Measurements from ENCODE around the gene UBA52. TPM values are rescaled to one million over a fixed set of nuclear protein-coding genes. Genes with fewer than 3 reads are reported as not detected.

Gene UBA52
- total RNA-seq, 1 experiment from 2014 or later = 1,276 TPM

DNA sequence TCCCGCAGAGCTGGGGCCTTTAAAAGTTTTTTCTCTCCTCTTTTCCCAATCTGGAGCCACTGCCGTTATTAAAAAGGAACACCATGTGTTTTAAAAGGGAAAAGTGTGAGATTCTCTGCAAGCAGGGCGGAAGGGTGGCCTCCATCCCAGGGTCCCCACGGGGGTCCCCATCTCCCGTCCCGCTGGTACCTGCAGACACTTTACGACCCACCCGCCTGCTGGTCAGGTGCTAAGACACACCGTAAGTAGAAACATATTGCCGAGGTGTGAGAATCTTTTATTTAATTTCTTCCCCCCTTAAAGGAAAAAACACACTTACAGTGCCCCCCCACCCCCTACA is 33.1 kb downstream of the UBA52 start:
- no peak for TF ChIP-seq CTCF (IDR thresholded peaks at IDR 0.05; ENCODE audit: insufficient read depth in 1 of 2, low read depth in 1 of 2, low read length in 1 of 2, severe bottlenecking in 1 of 2, unreplicated experiment in 1 of 2)
- intact Hi-C loops (cut with micrococcal nuclease; ENCODE audit: unreplicated experiment) = no loop called here
- Mint-ChIP-seq H3K9me3 (ENCODE audit: unreplicated experiment) (no peaks in the 10 kb centered on the region), H3K27ac (ENCODE audit: unreplicated experiment) (no peak overlapping the region), H3K36me3 (ENCODE audit: insufficient read depth, unreplicated experiment) (no peaks in the 10 kb centered on the region), H3K4me3 (ENCODE audit: unreplicated experiment) (no peak overlapping the region), H3K27me3 (ENCODE audit: insufficient read depth, unreplicated experiment) (peaks cover 25% of the 10 kb centered on the region), H3K4me1 (ENCODE audit: low read depth, unreplicated experiment) (peaks cover 9% of the 10 kb centered on the region)
- ChIA-PET CTCF (no interaction called here), POLR2A (no interaction called here)
- peaks cover 11% of the 10 kb centered on the region for H3K4me1 ChIP-seq
- H3K9me3 ChIP-seq = no peaks in the 10 kb centered on the region
- H3K4me3 ChIP-seq (ENCODE audit: low read depth, low read length) = no peak overlapping the region
- no peaks in the 10 kb centered on the region for H3K36me3 ChIP-seq (ENCODE audit: control insufficient read depth, insufficient read depth, low read length)
- peaks cover 6% of the 10 kb centered on the region for H3K27me3 ChIP-seq (replicated peaks; ENCODE audit: control insufficient read depth, insufficient read depth, low read length)
- no peak for DNase-seq
- BruUV-seq (replicated peaks) = no TSS peak

GRCh38 chr19:18605196-18605545 is 33.5 kb downstream of the UBA52 start:
- no TSS peak for BruUV-seq (replicated peaks)
- no peak for TF ChIP-seq CTCF (IDR thresholded peaks at IDR 0.05; ENCODE audit: insufficient read depth in 1 of 2, low read depth in 1 of 2, low read length in 1 of 2, severe bottlenecking in 1 of 2, unreplicated experiment in 1 of 2)
- H3K4me1 Mint-ChIP-seq (ENCODE audit: low read depth, unreplicated experiment) = peaks cover 9% of the 10 kb centered on the region
- H3K36me3 ChIP-seq (ENCODE audit: control insufficient read depth, insufficient read depth, low read length) = no peaks in the 10 kb centered on the region
- H3K27me3 ChIP-seq (replicated peaks; ENCODE audit: control insufficient read depth, insufficient read depth, low read length) = peaks cover 6% of the 10 kb centered on the region
- no peak overlapping the region for H3K27ac Mint-ChIP-seq (ENCODE audit: unreplicated experiment)
- ChIA-PET CTCF (no interaction called here), POLR2A (no interaction called here)
- no peaks in the 10 kb centered on the region for H3K36me3 Mint-ChIP-seq (ENCODE audit: insufficient read depth, unreplicated experiment)
- DNase-seq = no peak
- H3K27me3 Mint-ChIP-seq (ENCODE audit: insufficient read depth, unreplicated experiment) = peaks cover 25% of the 10 kb centered on the region
- peak overlapping the region; percentile 59 for H3K4me3 Mint-ChIP-seq (ENCODE audit: unreplicated experiment)
- intact Hi-C loops (cut with micrococcal nuclease; ENCODE audit: unreplicated experiment) = no loop called here
- H3K4me3 ChIP-seq (ENCODE audit: low read depth, low read length) = no peak overlapping the region
- no peaks in the 10 kb centered on the region for H3K9me3 ChIP-seq
- no peaks in the 10 kb centered on the region for H3K9me3 Mint-ChIP-seq (ENCODE audit: unreplicated experiment)
- peaks cover 14% of the 10 kb centered on the region for H3K4me1 ChIP-seq

GRCh38 chr19:18605546-18606280 is 34.1 kb downstream of the UBA52 start:
- H3K27me3 Mint-ChIP-seq (ENCODE audit: insufficient read depth, unreplicated experiment) = peaks cover 25% of the 10 kb centered on the region
- no peaks in the 10 kb centered on the region for H3K36me3 Mint-ChIP-seq (ENCODE audit: insufficient read depth, unreplicated experiment)
- no TSS peak for BruUV-seq (replicated peaks)
- intact Hi-C loops (cut with micrococcal nuclease; ENCODE audit: unreplicated experiment) = loop anchor here (1.0 kb wide), 1 partner anchor 12 kb away; no protein-coding TSS in a partner anchor
- no peaks in the 10 kb centered on the region for H3K9me3 Mint-ChIP-seq (ENCODE audit: unreplicated experiment)
- DNase-seq = no peak
- no peak overlapping the region for H3K27ac Mint-ChIP-seq (ENCODE audit: unreplicated experiment)
- Histone ChIP-seq H3K27me3 (replicated peaks; ENCODE audit: control insufficient read depth, insufficient read depth, low read length) (peaks cover 6% of the 10 kb centered on the region), H3K4me3 (ENCODE audit: low read depth, low read length) (peak overlapping the region; percentile 8), H3K4me1 (peaks cover 20% of the 10 kb centered on the region), H3K36me3 (ENCODE audit: control insufficient read depth, insufficient read depth, low read length) (no peaks in the 10 kb centered on the region), H3K9me3 (no peaks in the 10 kb centered on the region)
- H3K4me3 Mint-ChIP-seq (ENCODE audit: unreplicated experiment) = peak overlapping the region; percentile 59
- TF ChIP-seq CTCF (IDR thresholded peaks at IDR 0.05; ENCODE audit: insufficient read depth in 1 of 2, low read depth in 1 of 2, low read length in 1 of 2, severe bottlenecking in 1 of 2, unreplicated experiment in 1 of 2) = no peak
- POLR2A ChIA-PET = no interaction called here
- peaks cover 9% of the 10 kb centered on the region for H3K4me1 Mint-ChIP-seq (ENCODE audit: low read depth, unreplicated experiment)
- CTCF ChIA-PET = no interaction called here
